Breast epithelium (tissue), 4 donors: ENCODE results near the gene CORO1C. TPM values are rescaled to one million over a fixed set of nuclear protein-coding genes. Genes with fewer than 3 reads are reported as not detected.

Experiments used
- DNase-seq, 2 donors: peaks; one replicate each; pipeline ENCODE4 v3.0.0-alpha.2; 2019; ENCODE audit warnings: low spot score in 2 of 2
- H3K27ac ChIP-seq, 2 donors: fragments of 200-600 bp; sonication (generic) in 1 of 2; one replicate each; pipeline ENCODE4 v1.5.1; 2016 to 2019; ENCODE audit warnings: mild to moderate bottlenecking in 1 of 2
- H3K27me3 ChIP-seq, 2 donors: fragments of 200-600 bp; sonication (generic) in 1 of 2; one replicate each; pipeline versions ENCODE4 v1.5.1 to v1.6.0; 2017 to 2019; ENCODE audit warnings: control low read depth in 1 of 2, mild to moderate bottlenecking in 1 of 2
- H3K36me3 ChIP-seq: fragments of 200-600 bp; one replicate; pipeline ENCODE4 v1.5.1; 2019
- H3K4me1 ChIP-seq, 2 donors: fragments of 200-600 bp; sonication (generic); one replicate each; pipeline ENCODE4 v1.5.1; 2016 to 2019; ENCODE audit warnings: control low read depth in 1 of 2
- H3K4me3 ChIP-seq, 3 donors: fragments of 200-600 bp; sonication (generic); 1 replicate in 2 of 3; 2 replicates in 1 of 3; pipeline ENCODE4 v1.5.1; 2016 to 2019; ENCODE audit warnings: mild to moderate bottlenecking in 3 of 3, moderate library complexity in 2 of 3
- H3K9me3 ChIP-seq, 2 donors: fragments of 200-600 bp; sonication (generic) in 1 of 2; one replicate each; pipeline ENCODE4 v1.5.1; 2016 to 2019; ENCODE audit warnings: control low read depth in 1 of 2
- CTCF ChIP-seq, 3 donors: fragments of 450-650 bp; IDR thresholded peaks; one replicate each; pipeline ENCODE4 v1.5.1; 2016 to 2017; ENCODE audit warnings: antibody characterized with exemption in 3 of 3, mild to moderate bottlenecking in 3 of 3, moderate library complexity in 3 of 3
- POLR2A ChIP-seq: fragments of 450-650 bp; IDR thresholded peaks from one replicate; pipeline ENCODE4 v1.6.1; 2016; ENCODE audit warnings: antibody characterized with exemption, mild to moderate bottlenecking, moderate library complexity
- POLR2AphosphoS5 ChIP-seq, 3 donors: sonication (generic); formaldehyde crosslinking; IDR thresholded peaks; one replicate each; pipeline ENCODE4 v1.6.1; 2017; ENCODE audit warnings: antibody characterized with exemption in 3 of 3
- intact Hi-C: fragments of 100-400 bp; cut with DNase I; formaldehyde crosslinking; loops from one replicate; pipeline ENCODE4 v1.15.1; 2023; ENCODE audit warnings: low total_unique reads
- total RNA-seq, 3 donors: library from RNA; depleted of rRNA; stranded (reverse); fragments of >200 nt; gene quantifications; one replicate each; pipeline ENCODE4 v1.1.0, GENCODE V29; 2016

Gene CORO1C
- total RNA-seq = 100 to 1,000 TPM; 121 to 155 (median 149) TPM

- Histone ChIP-seq H3K4me1 (no peaks in the 10 kb centered on the region), H3K9me3 (no peaks in the 10 kb centered on the region), H3K27me3 (no peaks in the 10 kb centered on the region), H3K27ac (peak within 1 kb of the TSS; percentile 97 to 98), H3K4me3 (peak within 1 kb of the TSS; percentile 83 to 92 (median 89)), H3K36me3 (no peaks in the 10 kb centered on the region)
- intact Hi-C loops = no loop called here
- TF ChIP-seq POLR2A = no peak
- peak; percentile 41 to 80 (median 52) for TF ChIP-seq POLR2AphosphoS5 (IDR thresholded peaks at IDR 0.05)
- TF ChIP-seq CTCF (IDR thresholded peaks at IDR 0.05) = peak; percentile 49 to 87 (median 83)
- DNase-seq = peak; percentile 94
Observed at GRCh38 chr12:108731105-108731865, at the start of gene CORO1C. CORO1C (minus strand) TSS chr12:108731518; CDS start chr12:108701318, 30,200 bp downstream.

- intact Hi-C loops = no loop called here
- Histone ChIP-seq H3K4me3 (no peak overlapping the region), H3K27me3 (no peaks in the 10 kb centered on the region), H3K36me3 (no peaks in the 10 kb centered on the region), H3K4me1 (no peaks in the 10 kb centered on the region), H3K27ac (peak overlapping the region; percentile 9 to 72), H3K9me3 (no peaks in the 10 kb centered on the region)
- no peak for DNase-seq
- no peak for TF ChIP-seq POLR2AphosphoS5 (IDR thresholded peaks at IDR 0.05)
- no peak for TF ChIP-seq POLR2A
- no peak for TF ChIP-seq CTCF (IDR thresholded peaks at IDR 0.05)
Observed at GRCh38 chr12:108779998-108780688, 48.8 kb upstream of the CORO1C start.

GRCh38 chr12:108778053-108778452 lies 46.7 kb upstream of the CORO1C start:
- no peak for DNase-seq
- no peak for TF ChIP-seq POLR2A
- TF ChIP-seq CTCF (IDR thresholded peaks at IDR 0.05) = no peak
- no peak for TF ChIP-seq POLR2AphosphoS5 (IDR thresholded peaks at IDR 0.05)
- H3K27ac ChIP-seq = no peak overlapping the region
- H3K27me3 ChIP-seq = no peaks in the 10 kb centered on the region
- no peaks in the 10 kb centered on the region for H3K36me3 ChIP-seq
- H3K4me3 ChIP-seq = no peak overlapping the region
- intact Hi-C loops = no loop called here
- peaks cover 0 to 11% of the 10 kb centered on the region in 2 donors for H3K4me1 ChIP-seq
- H3K9me3 ChIP-seq = no peaks in the 10 kb centered on the region

GRCh38 chr12:108777156-108777555 lies 45.8 kb upstream of the CORO1C start:
- H3K4me1 ChIP-seq = peaks cover 0 to 12% of the 10 kb centered on the region in 2 donors
- H3K4me3 ChIP-seq = no peak overlapping the region
- H3K36me3 ChIP-seq = no peaks in the 10 kb centered on the region
- H3K27ac ChIP-seq = no peak overlapping the region
- no peak for DNase-seq
- intact Hi-C loops = no loop called here
- TF ChIP-seq POLR2A (no peak), POLR2AphosphoS5 (IDR thresholded peaks at IDR 0.05) (no peak)
- no peaks in the 10 kb centered on the region for H3K9me3 ChIP-seq
- no peaks in the 10 kb centered on the region for H3K27me3 ChIP-seq

- Histone ChIP-seq H3K4me1 (peaks cover 0 to 12% of the 10 kb centered on the region in 2 donors), H3K9me3 (no peaks in the 10 kb centered on the region), H3K27me3 (no peaks in the 10 kb centered on the region), H3K27ac (peak overlapping the region; percentile 81 to 83), H3K4me3 (peak overlapping the region in 2 of 3 donors; percentile 16 to 31), H3K36me3 (no peaks in the 10 kb centered on the region)
- intact Hi-C loops = no loop called here
- TF ChIP-seq CTCF (IDR thresholded peaks at IDR 0.05) = no peak
- peak; percentile 88 to 93 (median 90) for TF ChIP-seq POLR2AphosphoS5 (IDR thresholded peaks at IDR 0.05)
- peak; percentile 70 to 95 for DNase-seq
Observed at GRCh38 chr12:108773798-108774788, 42.8 kb upstream of the CORO1C start.
